RWPE2 (cell line): ENCODE measurements around the gene MESP1.

ENCODE experiments used
- ATAC-seq: fragments of 200-7000 bp; cut with Tn5 transposase; 3 replicates; pipeline ENCODE4 v1.9.1; 2021; ENCODE audit warnings: low read depth
- DNase-seq: peaks from one replicate; pipeline ENCODE4 v3.0.0-alpha.2; 2020; ENCODE audit warnings: low spot score
- H3K27ac ChIP-seq: fragments of 450-650 bp; 2 replicates; pipeline ENCODE4 v1.5.1; 2017; ENCODE audit warnings: mild to moderate bottlenecking; ENCODE audit not compliant: poor library complexity, severe bottlenecking
- H3K27me3 ChIP-seq: fragments of 250-450 bp; sonication (Bioruptor Pico); 2 replicates; pipeline ENCODE4 v1.5.1; 2021; ENCODE audit warnings: mild to moderate bottlenecking, moderate library complexity; ENCODE audit not compliant: insufficient read depth, poor library complexity, severe bottlenecking
- H3K36me3 ChIP-seq: fragments of 250-450 bp; sonication (Bioruptor Pico); 2 replicates; pipeline ENCODE4 v1.5.1; 2020; ENCODE audit warnings: low read depth, mild to moderate bottlenecking, moderate library complexity
- H3K4me1 ChIP-seq: fragments of 250-450 bp; sonication (Bioruptor Pico); 2 replicates; pipeline ENCODE4 v1.5.1; 2021; ENCODE audit warnings: mild to moderate bottlenecking, moderate library complexity; ENCODE audit not compliant: insufficient read depth, poor library complexity, severe bottlenecking
- H3K4me3 ChIP-seq: fragments of 250-450 bp; sonication (Bioruptor Pico); 2 replicates; pipeline ENCODE4 v1.5.1; 2021; ENCODE audit warnings: mild to moderate bottlenecking, moderate library complexity; ENCODE audit not compliant: severe bottlenecking
- H3K9me3 ChIP-seq: fragments of 250-450 bp; sonication (Bioruptor Pico); 2 replicates; pipeline ENCODE4 v1.5.1; 2021; ENCODE audit warnings: mild to moderate bottlenecking, moderate library complexity; ENCODE audit not compliant: severe bottlenecking
- CTCF ChIP-seq: fragments of 450-650 bp; IDR thresholded peaks from one replicate; pipeline ENCODE4 v1.5.1; 2017; ENCODE audit warnings: mild to moderate bottlenecking, moderate library complexity; ENCODE audit not compliant: poor library complexity, severe bottlenecking

The MESP1 gene

GRCh38 chr15:89707577-89707976, 43.5 kb downstream of the MESP1 start:
- Histone ChIP-seq H3K36me3 (no peaks in the 10 kb centered on the region), H3K4me3 (no peak overlapping the region), H3K27ac (no peak overlapping the region), H3K4me1 (no peaks in the 10 kb centered on the region), H3K9me3 (no peaks in the 10 kb centered on the region), H3K27me3 (no peaks in the 10 kb centered on the region)
- no peak for TF ChIP-seq CTCF
- DNase-seq, result no peak
- no peak for ATAC-seq

- no peak for ATAC-seq
- no peak for TF ChIP-seq CTCF
- DNase-seq, result no peak
Measured at GRCh38 chr15:89704411-89704810, 46.6 kb downstream of the MESP1 start.

More at GRCh38 chr15:89704411-89704810, 46.6 kb downstream of the MESP1 start:
- Histone ChIP-seq H3K9me3 (no peaks in the 10 kb centered on the region), H3K27ac (no peak overlapping the region), H3K36me3 (no peaks in the 10 kb centered on the region), H3K4me1 (no peaks in the 10 kb centered on the region), H3K4me3 (no peak overlapping the region), H3K27me3 (no peaks in the 10 kb centered on the region)
